GM21423 (cell line): ENCODE data around the gene GRIK5.

Source experiments
- ATAC-seq: cut with Tn5 transposase; IDR thresholded peaks from one replicate; pipeline ENCODE4 v1.9.1; 2021; ENCODE audit warnings: mild to moderate bottlenecking, moderate library complexity; ENCODE audit not compliant: unreplicated experiment

Gene GRIK5

DNA sequence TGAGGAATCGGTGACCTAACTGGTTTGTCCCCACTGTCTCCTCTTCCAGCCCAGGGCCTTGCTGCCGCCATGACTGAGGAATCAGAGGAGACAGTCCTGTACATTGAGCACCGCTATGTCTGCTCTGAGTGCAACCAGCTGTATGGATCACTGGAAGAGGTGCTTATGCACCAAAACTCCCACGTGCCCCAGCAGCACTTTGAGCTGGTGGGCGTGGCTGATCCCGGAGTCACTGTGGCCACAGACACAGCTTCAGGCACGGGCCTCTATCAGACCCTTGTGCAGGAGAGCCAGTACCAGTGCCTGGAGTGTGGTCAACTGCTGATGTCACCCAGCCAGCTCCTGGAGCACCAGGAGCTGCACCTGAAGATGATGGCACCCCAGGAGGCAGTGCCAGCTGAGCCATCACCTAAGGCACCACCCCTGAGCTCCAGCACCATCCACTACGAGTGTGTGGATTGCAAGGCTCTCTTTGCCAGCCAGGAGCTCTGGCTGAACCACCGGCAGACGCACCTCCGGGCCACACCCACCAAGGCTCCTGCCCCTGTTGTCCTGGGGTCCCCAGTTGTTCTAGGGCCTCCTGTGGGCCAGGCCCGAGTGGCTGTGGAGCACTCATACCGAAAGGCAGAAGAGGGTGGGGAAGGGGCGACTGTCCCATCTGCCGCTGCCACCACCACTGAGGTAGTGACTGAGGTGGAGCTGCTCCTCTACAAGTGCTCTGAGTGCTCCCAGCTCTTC, 8.7 kb upstream of the GRIK5 start:
- ATAC-seq = no peak

GRCh38 chr19:42078058-42078457, 8.1 kb upstream of the GRIK5 start:
- no peak for ATAC-seq

- no peak for ATAC-seq
These were observed 6.5 kb upstream of the GRIK5 start for GRCh38 chr19:42076380-42076944.

GRCh38 chr19:42075616-42076379, 5.8 kb upstream of the GRIK5 start, which contains the start of gene ZNF574:
TSS of gene ZNF574 (plus strand) at chr19:42076166. CDS start at chr19:42078607, 2,441 bp downstream.
- peak; percentile 90 for ATAC-seq

GRCh38 chr19:42075364-42075615, 5.3 kb upstream of the GRIK5 start:
- no peak for ATAC-seq

DNA sequence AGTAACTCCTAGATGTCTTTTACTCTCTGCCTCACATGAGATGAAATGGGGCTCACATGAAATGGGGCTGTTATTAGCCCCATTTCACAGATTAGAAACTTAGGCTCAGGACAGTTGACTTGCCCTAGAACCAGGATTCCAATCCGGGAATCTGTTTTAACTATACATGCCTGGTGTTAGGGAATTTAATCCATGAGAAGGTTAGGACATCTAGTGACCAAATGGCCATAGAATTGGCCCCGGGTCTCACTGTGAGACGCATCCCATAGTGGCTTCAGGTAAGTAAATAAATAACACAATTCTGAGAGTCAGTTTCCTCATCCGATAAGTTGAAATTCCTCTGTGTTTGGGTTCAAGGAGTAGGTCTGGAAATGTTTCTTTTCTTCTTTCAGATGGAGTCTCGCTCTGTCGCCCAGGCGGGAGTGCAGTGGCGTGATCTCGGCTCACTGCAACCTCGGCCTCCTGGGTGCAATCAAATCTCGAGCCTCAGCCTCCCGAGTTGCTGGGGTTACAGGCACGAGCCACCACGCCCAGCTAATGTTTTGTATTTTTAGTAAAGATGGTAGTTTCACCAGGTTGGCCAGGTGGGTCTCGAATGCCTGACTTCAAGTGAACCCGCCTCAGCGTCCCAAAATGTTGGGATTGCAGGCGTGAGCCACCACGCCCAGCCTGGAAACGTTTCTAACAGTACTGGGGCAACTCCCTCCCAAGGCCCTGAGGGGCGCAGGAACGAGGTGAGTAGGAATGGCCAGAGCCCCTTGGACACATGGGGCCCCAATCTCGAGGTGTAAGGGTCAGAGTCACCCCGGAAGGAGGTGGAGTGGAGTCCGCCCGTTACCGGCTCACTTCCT, 4.7 kb upstream of the GRIK5 start:
- no peak for ATAC-seq

DNA sequence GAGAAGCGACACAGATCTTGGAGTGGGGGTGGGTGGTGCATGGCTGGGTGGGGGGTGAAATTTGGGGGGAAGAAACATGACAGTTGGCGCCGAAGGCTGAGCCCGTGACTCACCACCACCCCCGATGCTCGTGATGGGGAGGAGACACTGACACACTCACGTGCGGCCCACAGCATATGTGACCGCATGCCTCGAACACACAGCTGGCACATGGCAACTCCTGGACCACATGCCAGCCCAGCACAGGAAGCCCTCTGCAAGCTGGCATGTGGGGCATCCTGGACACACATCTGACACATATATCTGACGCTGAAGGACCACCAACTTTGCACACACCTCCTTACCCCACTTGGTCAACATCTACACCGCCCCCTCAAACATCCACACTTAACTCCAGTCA, 1.2 kb upstream of the GRIK5 start:
- ATAC-seq = no peak

DNA sequence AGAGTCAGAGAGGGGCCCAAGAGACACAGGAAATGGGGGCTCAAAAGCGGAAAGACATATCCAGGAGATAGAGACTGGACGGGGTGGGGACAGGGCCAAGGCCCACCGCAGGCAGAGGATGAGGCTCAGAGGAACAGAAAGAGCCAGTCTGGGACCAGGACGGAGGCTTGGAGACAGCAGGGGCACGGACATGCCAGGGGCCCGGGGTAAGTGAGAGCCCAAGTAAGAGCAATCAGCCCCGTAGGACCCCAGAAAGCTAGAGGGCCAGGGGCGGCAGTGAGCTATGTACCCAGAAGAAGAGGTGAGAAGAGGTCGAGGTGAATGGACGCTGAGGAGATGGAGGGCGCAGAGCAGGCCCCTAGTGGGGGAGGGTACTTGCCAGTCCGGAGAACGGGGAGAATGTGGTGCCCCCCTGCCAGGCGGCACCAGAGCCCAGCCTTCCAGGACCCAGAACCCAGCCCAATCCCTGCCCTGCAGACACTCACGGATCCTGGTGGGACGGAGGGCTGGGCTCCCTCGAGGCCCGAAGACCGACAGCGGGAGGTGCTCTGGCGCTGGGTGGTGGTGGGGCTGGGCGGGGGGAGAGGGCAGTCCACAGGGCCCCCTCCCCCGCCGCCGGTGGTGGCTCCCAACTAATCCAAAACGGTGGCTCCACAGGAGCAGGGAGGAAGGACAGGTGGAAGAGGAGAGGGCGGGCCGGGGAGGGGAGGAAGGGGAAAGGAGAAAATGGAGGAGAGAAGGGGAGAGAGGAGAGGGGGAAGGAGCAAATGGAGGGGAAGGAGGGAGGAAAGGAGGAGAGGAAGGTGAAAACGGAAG, 1.0 kb downstream of the GRIK5 start:
- no peak for ATAC-seq

DNA sequence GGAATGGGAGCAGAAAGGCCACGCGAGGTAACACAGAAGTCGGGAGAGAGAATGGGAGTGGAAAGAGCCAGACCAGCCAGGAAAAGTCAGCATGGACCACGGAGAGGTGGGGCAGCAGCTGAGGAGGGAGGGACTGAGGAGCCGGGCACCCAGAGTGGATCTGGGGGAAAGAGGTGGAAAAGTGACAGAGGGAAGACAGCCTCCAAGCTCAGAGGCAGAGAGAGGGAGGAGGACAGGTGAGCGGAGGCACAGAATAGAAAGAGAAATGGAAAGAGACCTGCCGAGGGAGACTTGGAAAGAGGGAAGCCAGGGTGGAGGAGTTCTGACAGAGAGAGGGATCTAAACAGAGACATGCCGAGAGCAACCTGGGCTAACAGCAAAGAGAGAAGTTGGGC, 1.6 kb downstream of the GRIK5 start:
- no peak for ATAC-seq

DNA sequence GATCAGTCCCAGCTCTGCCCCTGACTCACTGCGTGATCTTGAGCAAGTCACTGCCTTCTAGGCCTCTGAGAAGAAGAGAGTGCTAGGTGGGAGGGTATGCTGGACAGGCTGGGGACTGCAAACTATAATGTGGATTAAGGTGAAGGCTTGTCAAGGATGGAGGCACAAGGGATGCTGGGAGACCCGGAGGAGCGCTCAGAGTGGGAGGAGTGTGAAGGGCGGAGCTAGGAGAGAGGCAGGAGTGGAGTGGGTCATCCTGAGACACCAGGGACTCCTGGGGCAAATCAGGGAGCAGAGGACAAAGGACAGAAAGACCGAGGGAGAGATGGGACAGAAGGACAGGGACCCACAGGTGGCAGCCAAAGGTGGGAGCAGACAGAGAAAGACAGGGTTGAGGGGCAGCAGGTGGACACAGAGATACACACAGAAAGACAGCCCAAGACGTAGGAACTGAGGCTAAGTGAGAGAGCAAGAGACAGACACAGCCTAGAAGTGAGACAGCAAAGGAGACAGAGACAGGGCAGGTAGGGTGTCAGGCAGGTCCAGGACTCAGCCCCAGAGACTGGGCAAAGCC, 2.6 kb downstream of the GRIK5 start:
- no peak for ATAC-seq

GRCh38 chr19:42066075-42066754, 3.8 kb downstream of the GRIK5 start:
- ATAC-seq = no peak

GRCh38 chr19:42065511-42065910, 4.5 kb downstream of the GRIK5 start:
- no peak for ATAC-seq

- no peak for ATAC-seq
These were observed 5.0 kb downstream of the GRIK5 start for GRCh38 chr19:42065051-42065450.

GRCh38 chr19:42064432-42064831, 5.6 kb downstream of the GRIK5 start:
- ATAC-seq = no peak

GRCh38 chr19:42062381-42062780, 7.6 kb downstream of the GRIK5 start:
- ATAC-seq = no peak

- no peak for ATAC-seq
These were observed 9.9 kb downstream of the GRIK5 start for GRCh38 chr19:42060117-42060516.

GRCh38 chr19:42059196-42059595, 10.8 kb downstream of the GRIK5 start:
- no peak for ATAC-seq

DNA sequence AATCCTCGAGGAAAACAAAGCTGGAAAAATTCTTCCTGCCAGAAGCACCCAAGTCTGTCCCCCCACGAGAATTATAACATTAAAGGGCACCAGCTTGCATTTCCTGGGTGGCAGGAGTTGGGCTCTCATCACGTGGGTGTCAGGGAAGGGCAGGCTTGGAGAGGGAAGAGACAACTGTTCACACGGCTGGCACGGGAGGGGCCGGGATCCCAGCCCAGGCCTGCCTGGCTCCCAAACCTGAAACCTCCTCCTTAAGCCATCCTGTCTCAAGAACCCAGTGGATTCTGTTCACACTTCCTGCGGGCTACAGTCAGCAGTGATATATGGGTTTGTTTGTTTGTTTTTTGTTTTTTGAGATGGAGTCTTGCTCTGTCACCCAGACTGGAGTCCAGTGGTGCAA, 12.2 kb downstream of the GRIK5 start:
- no peak for ATAC-seq

GRCh38 chr19:42054205-42054604, 15.8 kb downstream of the GRIK5 start:
- no peak for ATAC-seq
